ENCODE results near the gene MXRA5.
"Not testable (repeated sequence)": the region's sequence is repeated elsewhere in the genome, so short reads cannot be mapped to it uniquely, and the experiment has no call there.

GRCh38 chrX:3273668-3274067 is 72.8 kb downstream of the MXRA5 start:
- not testable (repeated sequence) for TF ChIP-seq MYNN (CRISPR knock-in tag; IDR thresholded peaks at IDR 0.05; ENCODE audit: low read depth); ETV6 (CRISPR knock-in tag; conservative IDR thresholded peaks at IDR 0.05); ZNF777 (CRISPR knock-in tag; IDR thresholded peaks at IDR 0.05); ZNF121 (CRISPR knock-in tag; IDR thresholded peaks at IDR 0.05)
